A673 (cell line): ENCODE data around the gene MED13. TPM values are rescaled to one million over a fixed set of nuclear protein-coding genes. Genes with fewer than 3 reads are reported as not detected.

Experiments used
- BruUV-seq: library from RNA; stranded (reverse); fragments of 400-500 nt; replicated peaks from 2 replicates; lab custom pipeline; 2021; lab: Mats Ljungman, UMichigan
- CTCF ChIA-PET: fragments of 300-600 bp; sonication (Branson Sonifier 250); formaldehyde crosslinking; loops from one replicate; lab custom pipeline; 2022; ENCODE audit warnings: antibody characterized with exemption; lab: Charles Lee
- POLR2A ChIA-PET: fragments of 300-600 bp; sonication (Branson Sonifier 250); formaldehyde crosslinking; loops from one replicate; lab custom pipeline; 2022; ENCODE audit warnings: antibody characterized with exemption; ENCODE audit not compliant: low non-redundant PET; lab: Charles Lee
- DNase-seq: peaks from one replicate; pipeline ENCODE4 v3.0.0-alpha.2; 2015; ENCODE audit warnings: low spot score
- H3K27ac ChIP-seq: fragments of 200-600 bp; sonication (generic); 2 replicates; pipeline ENCODE4 v1.5.1; 2016; ENCODE audit warnings: mixed run types, low read depth, mild to moderate bottlenecking, mixed read lengths, antibody characterized with exemption, low read length; ENCODE audit not compliant: poor library complexity, severe bottlenecking
- H3K27me3 ChIP-seq: fragments of 200-600 bp; sonication (generic); replicated peaks from 2 replicates; pipeline ENCODE4 v1.6.1; 2017; ENCODE audit warnings: mixed run types, low read depth, mild to moderate bottlenecking, mixed read lengths, antibody characterized with exemption, low read length; ENCODE audit not compliant: insufficient read depth, poor library complexity
- H3K36me3 ChIP-seq: fragments of 200-600 bp; sonication (generic); 2 replicates; pipeline ENCODE4 v1.6.1; 2016; ENCODE audit warnings: mixed run types, mild to moderate bottlenecking, mixed read lengths, antibody characterized with exemption, low read length; ENCODE audit not compliant: insufficient read depth, poor library complexity, severe bottlenecking
- H3K4me1 ChIP-seq: fragments of 200-600 bp; sonication (generic); 2 replicates; pipeline ENCODE4 v1.6.1; 2017; ENCODE audit warnings: mixed run types, mild to moderate bottlenecking, mixed read lengths, antibody characterized with exemption, low read length; ENCODE audit not compliant: insufficient read depth, poor library complexity, severe bottlenecking
- H3K4me3 ChIP-seq: fragments of 200-600 bp; sonication (generic); 2 replicates; pipeline ENCODE4 v1.5.1; 2016; ENCODE audit warnings: low read depth, mixed run types, mild to moderate bottlenecking, mixed read lengths, low read length; ENCODE audit not compliant: poor library complexity, severe bottlenecking
- H3K9me3 ChIP-seq: fragments of 200-600 bp; sonication (generic); 2 replicates; pipeline ENCODE4 v1.6.1; 2016; ENCODE audit warnings: mixed run types, low read depth, mild to moderate bottlenecking, mixed read lengths, antibody characterized with exemption, low read length; ENCODE audit not compliant: poor library complexity, severe bottlenecking
- EZH2 ChIP-seq: fragments of 200-600 bp; sonication (generic); IDR thresholded peaks from 2 replicates; pipeline ENCODE4 v1.6.1; 2017; ENCODE audit warnings: borderline replicate concordance, low read depth, mild to moderate bottlenecking, mixed read lengths, antibody characterized with exemption, low read length; ENCODE audit not compliant: poor library complexity, severe bottlenecking
- intact Hi-C: fragments of 100-400 bp; cut with micrococcal nuclease; formaldehyde crosslinking; loops from one replicate; pipeline ENCODE4 v1.10.0; 2022; ENCODE audit not compliant: unreplicated experiment
- total RNA-seq: library from RNA; stranded (reverse); gene quantifications from 2 replicates; pipeline ENCODE4 v1.2.3, GENCODE V29; 2021
- TF ChIP-seq, protein P1 (sequence below): fragments of 300-800, 200-600 bp; sonication (generic); conservative IDR thresholded peaks from 2 replicates; pipeline ENCODE4 v1.5.1; 2017; ENCODE audit warnings: low read depth, mild to moderate bottlenecking, antibody characterized with exemption, low read length, moderate library complexity, mixed read lengths

MED13 gene
- total RNA-seq, 1 experiment from 2014 or later, result 65.0 TPM

DNA sequence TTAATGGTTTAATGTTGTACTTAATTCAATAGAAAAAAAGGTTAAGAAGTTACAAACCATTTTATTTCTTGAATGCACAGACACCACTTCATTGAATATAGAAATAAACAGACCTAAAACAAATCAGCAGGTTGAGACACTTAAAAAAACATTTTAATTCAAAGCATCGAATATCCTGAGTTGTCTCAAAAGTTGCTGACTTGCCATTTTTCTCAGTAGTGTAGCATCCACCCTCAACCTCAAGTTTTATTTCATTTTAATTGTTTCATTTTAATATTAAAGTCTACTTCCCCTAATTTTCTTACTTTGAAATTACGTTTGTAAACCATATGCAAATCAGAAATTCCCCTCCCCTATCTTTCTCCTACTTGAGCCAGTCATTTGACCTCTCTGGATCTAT, 5.8 kb upstream of the MED13 start:
- Histone ChIP-seq H3K9me3 (no peaks in the 10 kb centered on the region), H3K4me1 (peaks cover 4% of the 10 kb centered on the region), H3K27ac (no peak overlapping the region), H3K36me3 (no peaks in the 10 kb centered on the region), H3K27me3 (no peaks in the 10 kb centered on the region), H3K4me3 (no peak overlapping the region)
- POLR2A ChIA-PET, result no interaction called here
- DNase-seq, result no peak
- BruUV-seq, result no TSS peak
- TF ChIP-seq, protein P1, sequence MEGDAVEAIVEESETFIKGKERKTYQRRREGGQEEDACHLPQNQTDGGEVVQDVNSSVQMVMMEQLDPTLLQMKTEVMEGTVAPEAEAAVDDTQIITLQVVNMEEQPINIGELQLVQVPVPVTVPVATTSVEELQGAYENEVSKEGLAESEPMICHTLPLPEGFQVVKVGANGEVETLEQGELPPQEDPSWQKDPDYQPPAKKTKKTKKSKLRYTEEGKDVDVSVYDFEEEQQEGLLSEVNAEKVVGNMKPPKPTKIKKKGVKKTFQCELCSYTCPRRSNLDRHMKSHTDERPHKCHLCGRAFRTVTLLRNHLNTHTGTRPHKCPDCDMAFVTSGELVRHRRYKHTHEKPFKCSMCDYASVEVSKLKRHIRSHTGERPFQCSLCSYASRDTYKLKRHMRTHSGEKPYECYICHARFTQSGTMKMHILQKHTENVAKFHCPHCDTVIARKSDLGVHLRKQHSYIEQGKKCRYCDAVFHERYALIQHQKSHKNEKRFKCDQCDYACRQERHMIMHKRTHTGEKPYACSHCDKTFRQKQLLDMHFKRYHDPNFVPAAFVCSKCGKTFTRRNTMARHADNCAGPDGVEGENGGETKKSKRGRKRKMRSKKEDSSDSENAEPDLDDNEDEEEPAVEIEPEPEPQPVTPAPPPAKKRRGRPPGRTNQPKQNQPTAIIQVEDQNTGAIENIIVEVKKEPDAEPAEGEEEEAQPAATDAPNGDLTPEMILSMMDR, result no peak
- CTCF ChIA-PET, result no interaction called here
- intact Hi-C loops, result no loop called here

DNA sequence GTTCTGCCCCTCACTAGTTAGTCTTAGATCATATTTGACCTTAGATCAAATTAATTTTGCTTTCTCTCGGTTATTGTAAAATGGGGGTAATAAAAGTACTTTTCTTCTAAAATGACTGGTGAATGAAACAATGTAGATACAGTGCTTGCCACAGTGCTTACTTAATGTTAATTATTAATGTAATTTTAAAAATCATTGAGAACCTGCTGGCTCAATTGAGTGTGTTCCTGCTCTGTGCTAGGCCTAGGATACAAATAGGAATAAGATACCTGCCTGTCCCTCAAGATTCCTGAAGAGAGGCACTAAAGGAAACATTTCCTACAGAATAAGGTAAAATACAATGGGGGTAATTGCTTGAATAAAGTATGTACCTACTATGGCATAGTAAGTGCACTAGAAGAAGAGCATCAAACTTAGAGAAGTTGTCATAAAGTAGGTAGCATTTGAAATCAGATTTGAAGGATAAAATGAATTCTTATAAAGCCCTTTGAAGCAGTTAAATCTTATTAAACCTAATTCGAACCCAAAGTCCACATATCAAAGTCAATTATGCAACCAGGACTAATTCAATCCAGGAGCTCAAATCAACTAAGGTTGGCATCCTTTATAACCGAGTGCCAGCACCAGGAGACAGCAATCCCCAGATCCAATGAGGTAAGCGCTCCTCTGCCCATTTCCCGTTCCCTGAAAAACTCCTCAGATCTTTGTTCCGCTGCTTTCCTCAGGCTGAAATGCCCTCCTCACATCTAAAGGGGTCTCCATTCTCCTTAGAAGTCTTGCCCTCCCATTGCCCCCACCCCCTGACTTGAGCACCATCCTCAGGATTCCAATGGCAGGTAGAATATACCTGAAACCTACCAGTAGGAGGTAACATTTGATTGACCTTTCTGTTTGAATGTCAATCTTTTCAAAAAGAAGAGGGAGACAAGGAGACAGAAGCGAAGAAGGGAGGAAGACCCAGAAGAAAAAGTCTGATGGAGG, 2.4 kb upstream of the MED13 start:
- H3K9me3 ChIP-seq, result no peaks in the 10 kb centered on the region
- no peak overlapping the region for H3K27ac ChIP-seq
- H3K4me1 ChIP-seq, result peaks cover 13% of the 10 kb centered on the region
- intact Hi-C loops, result loop anchor here (2.0 kb wide), 2 partner anchors 431 to 657 kb away; no protein-coding TSS in a partner anchor
- no TSS peak for BruUV-seq
- CTCF ChIA-PET, result no interaction called here
- TF ChIP-seq EZH2, result no peak
- TF ChIP-seq, protein P1, result no peak
- POLR2A ChIA-PET, result no interaction called here
- peaks cover 7% of the 10 kb centered on the region for H3K36me3 ChIP-seq
- DNase-seq, result no peak
- no peaks in the 10 kb centered on the region for H3K27me3 ChIP-seq
- H3K4me3 ChIP-seq, result no peak overlapping the region

DNA sequence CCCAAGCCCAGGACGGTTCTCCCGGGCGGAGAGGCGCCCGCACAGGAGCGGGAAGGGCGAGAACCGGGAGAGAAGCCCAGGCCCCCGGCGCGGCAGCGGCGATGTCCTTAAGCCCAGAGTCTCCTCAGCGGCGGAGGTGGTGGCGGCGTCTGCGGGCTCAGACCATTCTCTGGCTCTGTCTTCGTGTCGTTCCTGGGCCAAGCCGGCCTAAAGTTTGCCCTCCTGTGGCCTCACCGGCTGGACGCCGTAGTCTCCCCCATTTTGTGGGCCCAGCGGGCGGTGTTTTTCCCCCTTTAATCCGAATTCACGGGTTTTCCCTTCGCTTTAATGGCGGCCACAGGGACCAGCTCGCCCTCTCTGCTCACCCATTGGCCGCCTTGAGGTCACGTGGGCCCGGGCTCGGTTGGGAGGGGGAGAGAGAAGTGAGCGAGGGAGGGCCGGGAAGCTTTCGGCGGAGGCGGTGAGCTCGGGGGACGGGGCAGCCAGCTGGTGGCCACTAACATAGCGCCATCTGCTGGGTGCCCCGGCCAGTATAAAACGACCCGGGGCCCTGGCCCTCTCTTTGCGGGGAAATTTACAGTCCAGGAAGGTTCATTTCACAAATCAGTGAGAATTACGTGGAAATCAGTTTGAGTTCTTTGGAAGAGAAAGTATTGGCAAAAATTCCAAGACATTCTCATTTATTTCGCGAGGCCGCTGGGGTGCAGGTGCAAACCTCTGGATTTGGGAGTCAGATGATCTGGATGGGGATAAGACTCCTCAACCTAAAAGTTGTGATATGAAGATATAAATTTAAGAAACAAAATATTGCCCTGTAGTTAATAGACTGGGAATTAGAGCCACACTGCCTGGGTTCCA, 762 bp upstream of the MED13 start:
- Histone ChIP-seq H3K4me3 (peak overlapping the region; percentile 89), H3K27ac (peak overlapping the region; percentile 97), H3K4me1 (peaks cover 24% of the 10 kb centered on the region), H3K9me3 (no peaks in the 10 kb centered on the region), H3K27me3 (no peaks in the 10 kb centered on the region), H3K36me3 (peaks cover 20% of the 10 kb centered on the region)
- no peak for TF ChIP-seq EZH2
- TF ChIP-seq, protein P1, result peak; percentile 98
- no TSS peak for BruUV-seq
- intact Hi-C loops, result loop anchor here (2.0 kb wide), 3 partner anchors 43 to 655 kb away; no protein-coding TSS in a partner anchor
- peak; percentile 99 for DNase-seq
- POLR2A ChIA-PET, result no interaction called here
- CTCF ChIA-PET, result interaction anchor here (0.6 to 1.5 kb wide), 9 partner anchors 9 to 1457 kb away, joined by 3 to 9 read pairs (median 4); no protein-coding TSS in a partner anchor
